ENCODE data around the gene PUS1. TPM values are rescaled to one million over a fixed set of nuclear protein-coding genes. Genes with fewer than 3 reads are reported as not detected.

PUS1 gene
- total and polyA plus RNA-seq, 12 donors = 5.1 to 17.4 (median 7.8) TPM

DNA sequence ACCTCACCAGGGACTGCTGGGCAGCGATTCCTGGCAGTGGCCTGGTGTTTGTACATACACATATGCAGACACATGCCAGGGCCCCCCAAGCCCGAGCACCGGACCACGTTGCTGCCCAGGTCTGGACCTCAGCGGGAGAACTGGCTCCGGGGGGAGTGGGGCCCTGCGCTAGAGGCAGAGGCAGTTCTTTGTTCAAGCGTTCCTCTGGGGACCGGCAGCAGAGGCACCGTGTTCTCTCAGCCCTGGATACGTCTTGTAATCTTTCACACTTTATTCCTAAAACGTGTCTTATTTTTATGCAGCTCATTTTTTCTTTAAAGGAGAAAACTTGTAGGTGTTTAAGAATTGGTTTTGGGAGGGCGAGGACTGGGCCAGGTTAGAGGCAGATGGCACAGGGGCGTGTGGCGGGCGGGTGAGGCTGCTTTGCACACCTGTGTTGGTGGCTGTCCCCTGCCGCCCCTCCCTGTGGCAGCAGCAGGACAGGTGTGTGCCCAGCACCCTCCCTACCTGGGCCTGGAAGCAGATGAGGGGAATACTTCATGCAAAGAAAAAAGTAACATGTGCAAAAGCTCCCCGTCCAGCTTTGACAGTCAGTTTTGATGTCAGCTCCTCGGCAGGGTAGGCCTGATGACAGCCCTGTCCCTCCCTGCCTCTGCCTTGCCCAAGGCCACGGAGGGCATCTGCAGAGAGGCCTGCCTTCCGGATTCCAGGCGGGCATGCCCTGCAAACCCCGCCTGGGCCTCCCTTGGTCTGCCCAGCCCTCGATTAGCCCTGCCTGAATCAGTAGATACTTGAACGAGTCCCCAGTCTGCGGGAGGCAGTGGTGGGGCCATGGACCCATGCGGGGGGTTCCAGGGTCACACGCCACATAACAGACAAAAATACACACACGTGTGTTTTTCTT lies 7.0 kb upstream of the PUS1 start:
- H3K4me1 ChIP-seq = peaks cover 0 to 40% (median 11%) of the 10 kb centered on the region in 9 donors
- DNase-seq (peak; percentile 47 to 52), ATAC-seq (peak; percentile 59 to 90 (median 72))
- peak overlapping the region in 9 of 10 donors; percentile 58 to 89 (median 78) for H3K27ac ChIP-seq
- H3K4me3 ChIP-seq = no peak overlapping the region
- 57 to 64% methylated on average over 29 of the region's 29 CpGs for WGBS, 2 donors
- no peaks in the 10 kb centered on the region for H3K9me3 ChIP-seq
- no peaks in the 10 kb centered on the region for H3K27me3 ChIP-seq
- peaks cover 0 to 52% (median 24%) of the 10 kb centered on the region in 9 donors for H3K36me3 ChIP-seq
- TF ChIP-seq, protein P1, sequence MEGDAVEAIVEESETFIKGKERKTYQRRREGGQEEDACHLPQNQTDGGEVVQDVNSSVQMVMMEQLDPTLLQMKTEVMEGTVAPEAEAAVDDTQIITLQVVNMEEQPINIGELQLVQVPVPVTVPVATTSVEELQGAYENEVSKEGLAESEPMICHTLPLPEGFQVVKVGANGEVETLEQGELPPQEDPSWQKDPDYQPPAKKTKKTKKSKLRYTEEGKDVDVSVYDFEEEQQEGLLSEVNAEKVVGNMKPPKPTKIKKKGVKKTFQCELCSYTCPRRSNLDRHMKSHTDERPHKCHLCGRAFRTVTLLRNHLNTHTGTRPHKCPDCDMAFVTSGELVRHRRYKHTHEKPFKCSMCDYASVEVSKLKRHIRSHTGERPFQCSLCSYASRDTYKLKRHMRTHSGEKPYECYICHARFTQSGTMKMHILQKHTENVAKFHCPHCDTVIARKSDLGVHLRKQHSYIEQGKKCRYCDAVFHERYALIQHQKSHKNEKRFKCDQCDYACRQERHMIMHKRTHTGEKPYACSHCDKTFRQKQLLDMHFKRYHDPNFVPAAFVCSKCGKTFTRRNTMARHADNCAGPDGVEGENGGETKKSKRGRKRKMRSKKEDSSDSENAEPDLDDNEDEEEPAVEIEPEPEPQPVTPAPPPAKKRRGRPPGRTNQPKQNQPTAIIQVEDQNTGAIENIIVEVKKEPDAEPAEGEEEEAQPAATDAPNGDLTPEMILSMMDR (IDR thresholded peaks at IDR 0.05) = no peak
- intact Hi-C loops (cut with DNase I) = no loop called here

DNA sequence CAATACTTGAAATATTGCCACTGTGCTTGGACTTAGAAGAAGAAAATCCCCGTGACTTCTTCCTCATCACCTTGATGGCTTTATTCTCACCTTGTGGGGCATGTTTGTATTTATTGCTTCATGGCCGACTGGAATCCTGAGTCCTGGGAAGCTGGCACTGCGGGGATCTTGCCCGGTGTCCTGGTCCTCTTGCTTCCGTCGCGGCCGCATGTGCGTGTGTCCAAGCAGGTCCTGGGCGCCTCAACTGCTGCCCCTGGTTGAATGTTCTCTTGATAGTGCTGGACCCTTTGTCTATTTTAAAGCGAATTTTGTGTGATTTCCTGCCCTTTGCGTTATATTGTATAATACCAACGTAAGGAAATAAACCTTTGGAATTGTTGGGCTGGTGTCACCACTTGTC lies 6.3 kb upstream of the PUS1 start:
- H3K36me3 ChIP-seq = peaks cover 0 to 46% (median 24%) of the 10 kb centered on the region in 9 donors
- H3K27me3 ChIP-seq = no peaks in the 10 kb centered on the region
- intact Hi-C loops (cut with DNase I) = no loop called here
- ATAC-seq (no peak), DNase-seq (no peak)
- H3K9me3 ChIP-seq = no peaks in the 10 kb centered on the region
- TF ChIP-seq, protein P1 (IDR thresholded peaks at IDR 0.05) = no peak
- peaks cover 0 to 40% (median 11%) of the 10 kb centered on the region in 9 donors for H3K4me1 ChIP-seq
- no peak overlapping the region for H3K4me3 ChIP-seq
- peak overlapping the region in 8 of 10 donors; percentile 58 to 82 (median 75) for H3K27ac ChIP-seq
- 87 to 88% methylated on average over 13 of the region's 13 CpGs for WGBS, 2 donors

DNA sequence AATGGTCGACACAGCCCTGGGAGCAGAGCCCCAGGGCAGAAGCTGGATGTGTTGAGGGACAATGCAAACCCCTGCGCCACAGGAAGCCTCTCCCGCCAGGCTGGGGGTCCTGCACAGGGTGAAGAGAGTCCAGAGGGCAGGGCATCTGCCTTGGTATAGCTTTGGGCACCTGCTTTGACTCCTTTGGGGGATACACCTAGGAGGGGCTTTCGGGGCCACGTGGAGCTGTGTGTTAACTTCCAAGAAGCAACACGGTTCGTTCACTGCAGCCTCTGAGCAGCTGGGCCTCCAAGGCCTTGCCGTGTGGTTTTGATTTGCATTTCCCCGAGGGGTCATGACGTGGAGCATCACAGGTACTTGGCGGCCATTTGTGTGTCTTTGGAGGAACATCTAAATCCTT lies 5.8 kb upstream of the PUS1 start:
- TF ChIP-seq, protein P1 (IDR thresholded peaks at IDR 0.05) = no peak
- no peak for ATAC-seq
- peaks cover 0 to 41% (median 24%) of the 10 kb centered on the region in 9 donors for H3K36me3 ChIP-seq
- intact Hi-C loops (cut with DNase I) = no loop called here
- no peaks in the 10 kb centered on the region for H3K27me3 ChIP-seq
- no peaks in the 10 kb centered on the region for H3K9me3 ChIP-seq
- no peak for DNase-seq
- H3K4me1 ChIP-seq = peaks cover under 1 to 44% (median 11%) of the 10 kb centered on the region in 9 donors
- 88 to 90% methylated on average over 11 of the region's 11 CpGs for WGBS, 2 donors
- H3K27ac ChIP-seq = peak overlapping the region in 6 of 10 donors; percentile 65 to 82 (median 76)
- H3K4me3 ChIP-seq = no peak overlapping the region

DNA sequence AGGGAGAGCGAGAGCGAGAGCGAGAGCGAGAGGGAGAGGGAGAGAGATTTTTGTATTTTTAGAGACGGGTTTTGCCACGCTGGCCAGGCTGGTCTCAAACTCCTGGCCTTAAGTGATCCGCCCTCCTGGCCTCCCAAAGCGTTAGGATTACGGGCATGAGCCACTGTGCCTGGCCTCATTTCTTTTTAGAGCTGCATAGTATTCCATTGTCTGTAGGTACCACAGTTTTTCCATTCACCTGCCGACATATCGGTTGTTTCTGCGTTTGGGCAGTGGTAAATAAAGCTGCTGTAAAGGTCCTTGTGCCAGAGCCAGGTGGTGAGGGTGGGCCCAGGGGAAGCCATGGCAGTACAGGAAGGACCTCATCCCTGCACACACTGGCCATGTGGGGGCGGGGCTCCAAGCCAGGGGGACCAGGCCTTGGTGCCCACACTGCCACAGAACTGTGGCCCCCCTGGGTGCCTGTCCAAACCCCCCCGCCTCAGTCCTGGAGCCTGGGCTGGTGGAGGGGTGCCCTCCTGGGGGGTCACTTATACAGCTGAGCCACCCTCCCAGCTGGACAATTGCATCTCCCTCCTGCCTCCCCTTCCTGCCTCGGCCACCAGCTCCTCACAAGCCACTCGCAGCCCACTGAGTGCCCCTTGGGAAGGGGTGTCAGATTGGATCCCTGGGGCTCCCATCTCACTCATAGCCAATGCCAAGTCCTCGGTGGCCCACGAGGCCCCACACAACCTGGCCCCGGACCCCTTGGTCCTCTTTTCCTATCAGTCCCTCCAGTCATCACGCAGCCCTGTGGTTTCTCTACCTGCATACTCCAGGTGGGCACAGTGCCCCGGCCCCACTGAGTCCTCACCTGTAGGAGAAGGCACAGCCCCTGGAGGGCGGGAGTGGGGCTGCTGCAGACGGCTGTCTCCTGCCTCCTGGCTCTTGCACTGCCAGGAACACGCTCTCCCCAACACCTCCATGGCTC lies 1.7 kb upstream of the PUS1 start:
- Histone ChIP-seq H3K27me3 (no peaks in the 10 kb centered on the region), H3K36me3 (peaks cover 0 to 18% (median 8%) of the 10 kb centered on the region in 9 donors), H3K4me1 (peaks cover 5 to 47% (median 24%) of the 10 kb centered on the region in 9 donors), H3K4me3 (peak overlapping the region in 1 of 10 donors; percentile 70), H3K27ac (no peak overlapping the region), H3K9me3 (no peaks in the 10 kb centered on the region)
- no peak for ATAC-seq
- no peak for DNase-seq
- intact Hi-C loops (cut with DNase I) = loop anchor here in 5 of 10 donors (1.0 to 5.0 kb wide), 4 partner anchors 31 to 95 kb away; partner anchors contain the start of gene ULK1 (in 2 of the 5)
- WGBS, 2 donors = 80 to 93% methylated on average over 22 to 24 of the region's 24 CpGs
- TF ChIP-seq, protein P1 (IDR thresholded peaks at IDR 0.05) = no peak

All from heart right ventricle (tissue), 16 donors.